HuH-7 (cell line): Measurements from ENCODE around the gene RNF220.

Experiments
- DNase-seq: peaks from one replicate; pipeline ENCODE4 v3.0.0; 2011; ENCODE audit warnings: low spot score

RNF220 gene

DNA sequence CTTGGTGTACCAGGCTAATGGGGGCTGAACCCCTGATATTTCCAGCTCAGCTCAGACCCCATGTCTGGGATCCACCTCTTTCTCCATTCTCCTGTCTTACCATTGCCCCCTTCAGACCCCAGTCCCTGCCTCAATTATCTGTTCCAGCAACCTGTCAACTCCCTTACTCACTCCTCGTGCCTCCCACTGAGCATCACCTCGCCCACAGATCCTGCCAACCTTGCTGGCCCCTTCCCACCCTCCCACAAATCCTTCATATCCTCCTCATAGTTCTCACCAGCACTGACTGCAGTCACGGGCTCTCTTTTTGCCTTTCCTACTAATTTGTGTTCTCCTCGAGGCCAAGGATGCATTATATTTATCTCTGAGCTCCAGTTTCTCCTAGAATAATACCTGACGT lies 206.4 kb downstream of the RNF220 start:
- DNase-seq, result no peak

GRCh38 chr1:44611866-44612265 lies 206.8 kb downstream of the RNF220 start:
- DNase-seq, result no peak

- DNase-seq, result no peak
Measured at GRCh38 chr1:44613941-44614340, 208.9 kb downstream of the RNF220 start.

DNA sequence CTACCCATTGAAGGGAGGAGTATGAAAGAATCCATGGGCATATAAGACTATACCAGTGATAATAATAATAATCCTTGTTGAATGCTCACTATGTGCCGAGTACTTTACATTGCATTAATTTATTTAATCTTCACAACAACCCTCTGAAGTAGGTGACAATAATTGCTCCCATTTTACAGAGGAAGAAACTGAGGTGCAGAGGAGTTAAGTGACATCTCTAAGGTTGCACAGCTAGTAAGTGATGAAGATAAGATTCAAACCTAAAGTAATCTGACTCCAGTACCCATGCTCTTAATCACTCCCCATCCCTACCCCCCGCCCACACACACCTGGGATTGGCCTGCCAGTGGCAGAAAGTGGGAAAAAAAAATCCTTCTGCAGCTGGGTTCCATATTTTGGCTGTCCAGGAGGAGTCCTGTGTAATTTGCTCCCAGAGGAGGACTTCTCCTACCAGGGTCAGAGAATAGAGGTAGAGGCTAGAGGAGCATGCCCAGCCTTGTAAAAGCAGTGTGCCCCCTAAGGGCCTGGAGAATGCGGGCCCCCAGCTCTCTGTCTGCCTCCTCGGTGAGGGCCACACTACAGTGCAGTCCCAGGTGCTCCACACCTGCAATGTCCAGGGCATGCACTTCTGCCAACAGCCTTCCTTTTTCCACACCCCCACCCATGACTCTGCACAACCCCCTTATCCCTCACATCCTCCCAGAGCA lies 211.4 kb downstream of the RNF220 start:
- DNase-seq, result no peak

GRCh38 chr1:44616991-44617702 lies 212.1 kb downstream of the RNF220 start:
- no peak for DNase-seq

DNA sequence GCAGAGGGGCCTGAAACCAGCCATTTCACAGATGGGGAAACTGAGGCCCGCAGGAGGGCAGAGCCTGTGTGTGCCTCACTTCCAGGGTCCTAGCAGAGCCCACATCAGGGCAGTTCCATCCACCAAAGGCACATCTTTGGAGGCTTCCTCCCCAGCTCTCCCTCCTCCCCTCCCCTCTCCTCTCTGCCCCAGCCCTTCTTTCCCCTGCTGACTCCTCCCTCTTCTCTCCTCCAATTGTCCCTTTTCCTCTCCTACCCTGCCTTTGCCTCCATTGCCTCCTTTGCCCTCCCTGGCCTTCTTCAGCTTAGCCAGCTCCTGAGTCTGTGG lies 212.6 kb downstream of the RNF220 start:
- DNase-seq, result no peak

DNA sequence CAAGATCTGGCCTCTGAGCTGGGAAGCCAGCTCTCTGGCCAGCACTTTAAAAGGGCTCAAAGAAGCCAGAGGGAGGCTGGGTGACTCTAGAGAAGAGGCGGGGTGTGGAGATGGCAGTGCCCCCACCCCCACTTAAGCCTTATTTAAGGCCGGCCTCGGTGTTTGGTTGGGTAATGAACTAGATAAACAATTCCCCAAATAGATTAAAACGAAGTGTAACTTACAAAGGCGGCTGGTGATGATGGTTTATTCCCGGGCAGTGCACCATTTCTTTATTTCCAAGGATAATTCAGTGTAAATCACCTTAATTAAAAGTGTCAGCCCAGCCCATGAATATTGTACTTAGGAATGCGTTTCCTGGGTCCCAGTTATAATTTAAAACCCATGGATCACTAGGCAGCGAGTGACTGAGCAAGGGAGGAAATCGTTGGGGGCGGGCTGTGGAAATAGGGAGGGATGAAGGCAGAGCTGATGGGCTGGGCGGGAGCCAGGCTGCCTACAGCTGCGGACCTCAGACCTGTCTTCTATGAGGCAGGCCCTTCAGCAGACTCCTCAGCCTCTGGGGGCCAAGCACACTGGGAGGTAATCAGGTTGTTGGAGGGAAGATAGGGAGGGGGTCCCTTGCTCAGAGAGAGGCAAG lies 214.3 kb downstream of the RNF220 start:
- no peak for DNase-seq

- no peak for DNase-seq
Measured at GRCh38 chr1:44620072-44620471, 215.0 kb downstream of the RNF220 start.

GRCh38 chr1:44621841-44622286 lies 216.8 kb downstream of the RNF220 start:
- DNase-seq, result no peak

DNA sequence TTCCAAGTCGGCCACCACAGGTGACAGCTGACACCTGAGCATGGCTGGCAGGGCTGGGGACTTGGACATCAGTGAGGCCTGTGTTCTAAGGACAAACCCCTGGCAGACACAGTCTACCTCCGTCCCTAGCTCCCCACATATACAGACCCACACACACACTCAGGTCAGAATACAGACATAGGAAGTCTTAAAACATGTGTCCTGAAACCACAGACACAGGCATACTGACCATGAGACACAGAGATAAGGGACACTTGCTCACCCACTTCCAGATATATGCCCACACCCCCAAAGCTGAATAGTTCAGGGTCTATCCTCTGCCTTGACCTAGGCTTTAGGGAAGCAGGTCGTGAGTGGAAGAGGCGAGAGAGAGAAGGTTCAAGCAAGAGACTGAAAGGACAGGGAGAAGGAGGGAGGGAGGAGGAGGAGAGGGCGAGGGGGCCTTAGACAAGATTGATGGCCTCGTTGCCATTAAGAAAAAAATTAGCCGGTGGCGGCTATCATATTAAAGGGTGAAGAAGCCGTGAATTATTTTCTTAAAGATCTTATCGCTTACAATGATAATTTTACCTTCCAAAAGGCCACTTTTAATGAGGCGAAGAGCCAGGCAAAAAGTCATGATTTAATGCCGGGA lies 219.3 kb downstream of the RNF220 start:
- DNase-seq, result no peak

GRCh38 chr1:44625348-44625747 lies 220.3 kb downstream of the RNF220 start:
- DNase-seq, result no peak

GRCh38 chr1:44628962-44629756 lies 224.1 kb downstream of the RNF220 start:
- no peak for DNase-seq

- no peak for DNase-seq
Measured at GRCh38 chr1:44630116-44630515, 225.1 kb downstream of the RNF220 start.

- no peak for DNase-seq
Measured at GRCh38 chr1:44631333-44631646, 226.2 kb downstream of the RNF220 start.

DNA sequence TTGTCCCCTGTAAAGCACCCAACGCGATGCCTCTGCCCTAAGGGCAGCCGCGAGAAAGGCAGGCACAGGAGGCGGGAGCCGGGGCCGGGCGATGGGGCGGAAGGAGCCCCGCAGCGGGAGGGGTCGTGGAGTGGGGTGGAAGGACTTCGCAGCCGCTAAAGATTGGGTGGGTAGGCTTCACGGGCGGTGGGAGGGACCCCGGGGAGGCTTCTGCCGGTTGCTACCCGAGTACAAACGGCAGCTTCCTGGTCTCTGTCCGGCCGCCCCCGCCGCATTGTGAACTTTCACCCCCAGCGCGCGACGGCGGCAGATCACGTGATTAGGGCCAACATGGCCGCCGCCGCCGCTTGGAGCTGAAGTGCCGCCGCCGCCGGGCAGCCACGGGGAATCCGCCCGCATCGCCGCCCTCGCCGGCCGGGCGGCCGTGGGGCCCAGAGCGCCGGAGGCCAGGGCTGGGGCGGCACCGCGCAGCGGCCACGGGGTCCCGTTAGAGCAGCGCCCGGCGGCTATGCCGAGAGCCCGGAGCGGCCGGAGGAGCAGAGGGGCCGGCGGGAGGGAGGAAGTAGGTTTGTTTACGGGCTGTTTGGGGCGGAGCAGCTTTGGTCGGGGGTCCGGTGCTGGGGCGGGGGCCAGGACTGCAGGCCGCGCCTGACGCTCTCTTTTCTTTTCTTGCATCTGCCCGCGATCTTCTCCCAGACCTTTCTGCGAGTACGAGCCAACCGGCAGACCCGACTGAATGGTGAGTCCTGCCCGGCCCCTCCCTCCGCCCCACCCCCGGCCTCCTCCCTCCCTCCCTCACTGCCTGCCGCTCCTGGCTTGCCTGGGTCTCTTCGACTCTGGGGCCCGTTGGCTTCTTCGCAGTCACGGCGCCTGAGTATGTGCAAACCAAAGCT lies 226.8 kb downstream of the RNF220 start:
- DNase-seq, result peak; percentile 97

DNA sequence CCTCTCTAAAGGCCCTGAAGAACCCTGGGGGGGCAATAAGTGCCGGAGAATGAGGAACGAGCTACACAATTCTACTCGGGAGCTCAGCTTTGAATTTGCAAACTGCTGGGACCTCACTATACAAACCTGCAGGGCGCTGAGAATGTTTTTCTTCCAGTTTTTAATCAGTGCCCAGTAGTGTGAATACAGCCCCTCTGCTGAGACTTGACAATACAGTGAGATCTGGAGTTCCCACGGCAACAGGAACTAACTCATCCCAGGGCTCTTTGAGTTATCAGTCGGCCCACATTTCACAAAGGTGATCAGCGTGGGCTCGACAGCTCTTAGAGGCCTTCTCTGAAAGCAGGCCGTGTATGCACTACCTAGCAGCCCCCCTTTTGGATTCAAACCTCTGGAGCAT lies 227.5 kb downstream of the RNF220 start:
- DNase-seq, result no peak

DNA sequence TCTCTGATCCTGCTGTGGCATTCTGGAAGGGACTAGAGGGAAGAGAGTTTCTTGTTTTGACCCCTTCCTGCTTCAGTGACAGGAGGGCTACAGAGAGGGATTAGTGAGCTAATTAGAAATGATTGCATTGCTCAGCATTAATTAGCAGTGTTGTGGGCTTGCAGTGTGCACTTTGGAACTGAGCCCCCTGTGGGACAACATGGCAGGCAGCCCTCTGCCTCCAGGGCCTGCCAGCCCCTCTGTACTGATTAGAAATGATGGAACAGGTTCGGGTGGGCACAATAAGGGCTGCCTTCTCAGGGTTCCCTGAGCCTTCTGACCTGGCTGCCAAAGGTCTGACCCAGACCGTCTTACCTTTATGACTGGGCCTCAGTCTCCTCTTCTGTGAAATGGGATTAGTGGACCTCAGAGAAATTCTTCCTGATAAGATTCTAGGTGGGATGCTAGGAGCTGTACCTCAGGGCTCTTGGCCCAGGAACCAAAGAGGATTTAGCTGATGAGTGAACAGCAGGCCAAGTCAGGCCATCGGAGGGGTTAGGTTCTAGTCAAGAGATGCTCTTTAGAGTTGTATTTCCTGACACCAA lies 229.6 kb downstream of the RNF220 start:
- no peak for DNase-seq

GRCh38 chr1:44635439-44635838 lies 230.4 kb downstream of the RNF220 start:
- no peak for DNase-seq

DNA sequence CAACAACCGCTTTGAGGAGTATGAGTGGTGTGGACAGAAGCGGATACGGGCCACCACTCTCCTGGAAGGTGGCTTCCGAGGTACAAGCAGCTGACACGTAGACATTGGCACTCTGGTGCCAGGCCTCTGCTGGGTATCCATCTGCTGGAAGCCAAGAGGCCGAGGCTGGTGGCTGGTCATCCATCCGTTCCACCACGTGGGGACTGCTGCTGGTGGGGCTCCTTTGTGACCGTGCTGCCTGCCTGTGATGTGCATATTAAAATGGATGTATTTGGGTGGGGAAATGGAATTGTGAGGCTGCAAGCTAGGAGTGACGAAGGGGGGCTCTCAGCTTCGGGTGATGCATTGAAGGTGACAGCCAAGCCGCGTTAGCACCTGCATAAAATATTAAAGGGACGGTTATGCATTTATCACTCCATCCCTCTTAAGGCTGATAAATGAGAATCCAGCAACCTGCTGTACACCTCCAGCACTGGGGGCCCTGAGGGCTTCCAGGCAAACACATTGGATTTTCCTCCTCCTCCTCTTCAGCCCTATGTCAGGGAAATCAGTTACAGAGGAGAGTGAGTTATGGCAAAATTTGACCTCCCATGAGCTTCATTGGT lies 231.1 kb downstream of the RNF220 start:
- DNase-seq, result no peak
